GM18870 (cell line): ENCODE measurements around the gene CORO2B.

Experiments used
- ATAC-seq: cut with Tn5 transposase; IDR thresholded peaks from one replicate; pipeline ENCODE4 v1.9.1; 2021; ENCODE audit warnings: moderate library complexity; ENCODE audit not compliant: unreplicated experiment

CORO2B gene

GRCh38 chr15:68626283-68626682 lies 47.5 kb downstream of the CORO2B start:
- ATAC-seq = no peak

DNA sequence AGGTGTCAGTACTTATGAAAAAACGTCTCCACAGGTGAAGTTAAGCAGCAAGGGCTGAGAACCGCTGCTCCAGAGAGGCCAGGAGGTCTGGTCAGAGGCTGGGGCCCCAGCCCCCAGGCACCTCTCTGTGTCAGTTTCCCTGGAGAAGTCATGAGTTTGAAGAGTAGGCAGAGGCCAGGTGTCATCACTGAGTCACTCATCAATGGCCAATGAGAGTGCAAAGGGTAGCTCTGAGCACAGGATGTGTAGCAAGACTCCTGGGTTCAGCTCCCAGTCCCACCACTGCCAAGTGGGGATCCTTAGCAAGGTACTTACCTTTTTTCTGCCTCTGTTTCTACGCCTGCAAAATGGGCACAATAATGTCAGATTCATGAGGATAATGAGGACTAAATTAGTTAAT lies 47.9 kb downstream of the CORO2B start:
- no peak for ATAC-seq

DNA sequence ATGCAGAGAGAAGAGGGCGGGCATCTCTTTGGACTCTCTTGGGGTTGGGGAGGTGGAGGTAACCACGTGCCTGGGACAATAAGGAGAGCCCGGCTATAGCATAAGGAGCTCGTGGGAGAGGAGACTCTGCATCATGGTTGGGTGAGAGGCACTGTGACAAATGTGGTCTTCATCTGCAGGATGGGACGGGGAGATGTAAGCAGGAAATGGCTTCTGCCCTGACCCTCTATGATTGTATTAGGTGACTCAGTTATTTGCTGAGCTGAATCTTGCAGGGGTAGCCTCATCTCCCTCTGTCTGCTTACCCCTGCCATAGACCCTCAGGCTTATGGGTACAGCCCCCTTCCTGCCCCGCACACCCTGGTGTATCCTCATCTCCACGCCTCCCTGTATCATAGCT lies 48.7 kb downstream of the CORO2B start:
- no peak for ATAC-seq

DNA sequence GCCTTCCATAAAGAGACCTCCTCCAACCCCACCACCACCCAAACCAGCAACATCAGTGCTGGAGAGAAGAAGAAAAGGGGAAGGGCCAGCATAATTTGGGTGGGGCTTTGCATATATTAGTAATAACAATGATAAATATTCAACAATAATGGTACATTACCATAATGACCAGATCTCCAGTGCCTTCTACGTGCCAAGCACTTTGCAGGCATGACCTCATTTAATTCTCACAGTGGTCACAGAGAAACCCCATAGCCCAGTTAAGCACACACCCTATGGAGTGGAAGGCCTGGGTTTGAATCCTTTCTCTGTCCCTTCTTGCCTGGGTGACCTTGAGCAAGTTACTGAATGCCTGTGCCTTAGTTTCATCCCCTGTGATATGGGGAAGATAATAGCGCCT lies 49.2 kb downstream of the CORO2B start:
- no peak for ATAC-seq

GRCh38 chr15:68629519-68630210 lies 50.9 kb downstream of the CORO2B start:
- no peak for ATAC-seq

DNA sequence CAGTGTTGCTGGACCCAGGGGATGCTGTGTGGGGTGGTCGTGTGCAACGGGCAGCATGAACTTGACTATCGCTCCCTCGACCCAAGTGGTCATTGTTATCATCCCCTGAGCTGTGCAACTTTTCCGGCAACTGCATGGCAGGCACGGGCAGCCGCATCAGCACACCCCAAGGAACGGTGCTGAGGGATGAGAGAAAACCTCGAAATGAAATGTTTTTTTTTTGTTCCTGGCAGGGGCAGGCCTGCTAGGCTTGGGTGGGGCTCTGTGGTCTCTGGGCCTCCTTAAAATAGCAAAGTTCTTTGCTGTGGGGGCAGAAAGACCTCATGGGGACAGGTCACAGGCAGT lies 51.4 kb downstream of the CORO2B start:
- no peak for ATAC-seq

GRCh38 chr15:68630836-68631235 lies 52.0 kb downstream of the CORO2B start:
- ATAC-seq = no peak

DNA sequence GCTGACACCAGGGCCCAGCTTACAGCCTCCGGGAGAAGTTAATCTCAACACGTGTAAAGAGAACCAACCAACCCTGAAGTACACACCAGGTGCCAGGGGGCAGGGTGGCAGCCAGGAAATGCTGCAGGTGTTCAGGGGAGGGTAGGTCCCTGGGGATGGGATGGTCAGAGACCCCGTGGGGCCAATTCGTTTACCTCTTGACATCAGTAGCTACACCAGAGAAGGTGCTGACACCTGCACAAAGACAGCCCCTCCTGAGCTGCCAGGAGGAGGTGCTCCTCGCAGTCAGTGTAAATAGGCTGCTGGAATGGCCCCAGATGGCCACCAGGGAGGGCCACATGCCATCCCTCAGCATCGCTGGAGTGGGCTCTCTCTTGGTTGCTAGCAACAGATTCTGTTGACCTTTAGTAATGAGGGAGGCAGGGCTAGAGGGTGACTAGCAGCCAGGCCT lies 52.8 kb downstream of the CORO2B start:
- ATAC-seq = no peak

GRCh38 chr15:68632101-68632500 lies 53.3 kb downstream of the CORO2B start:
- ATAC-seq = no peak

- ATAC-seq = no peak
These were observed 54.7 kb downstream of the CORO2B start for GRCh38 chr15:68633231-68634121.

DNA sequence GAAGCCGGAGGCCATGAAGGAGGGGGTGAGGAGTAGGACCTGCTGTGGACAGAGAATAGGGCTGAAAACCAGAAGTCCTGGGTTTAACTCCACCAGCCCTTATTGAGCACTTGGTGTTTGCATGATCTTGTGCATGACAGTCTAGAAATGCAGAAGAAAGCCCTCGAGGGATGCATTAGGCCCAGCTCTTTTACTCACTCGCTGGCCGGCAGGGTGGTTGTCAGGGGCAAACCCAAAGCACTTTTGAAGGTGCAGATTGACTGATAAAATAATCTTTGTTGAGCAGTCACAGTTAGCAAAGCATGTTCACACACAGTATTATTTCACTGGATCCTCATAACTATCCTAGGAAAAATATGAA lies 55.3 kb downstream of the CORO2B start:
- no peak for ATAC-seq

DNA sequence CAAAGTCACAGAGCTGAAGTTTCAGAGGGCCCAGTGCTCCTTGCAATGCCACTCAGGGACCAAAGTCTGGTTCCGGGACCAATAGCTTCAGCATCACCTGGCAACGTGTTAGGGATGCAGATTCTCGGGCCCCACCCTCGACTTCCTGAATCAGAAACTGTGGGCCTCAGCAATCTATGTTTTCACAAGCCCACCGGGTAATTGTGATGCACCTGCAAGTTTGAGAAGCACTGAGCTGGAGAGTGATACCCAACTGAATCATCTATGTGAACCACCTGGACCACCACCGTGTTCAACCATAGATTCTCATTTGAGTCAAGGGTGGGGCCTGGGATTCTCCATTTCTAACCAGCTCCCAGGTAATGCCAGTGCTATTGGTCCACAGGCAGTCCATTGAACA lies 55.7 kb downstream of the CORO2B start:
- no peak for ATAC-seq

DNA sequence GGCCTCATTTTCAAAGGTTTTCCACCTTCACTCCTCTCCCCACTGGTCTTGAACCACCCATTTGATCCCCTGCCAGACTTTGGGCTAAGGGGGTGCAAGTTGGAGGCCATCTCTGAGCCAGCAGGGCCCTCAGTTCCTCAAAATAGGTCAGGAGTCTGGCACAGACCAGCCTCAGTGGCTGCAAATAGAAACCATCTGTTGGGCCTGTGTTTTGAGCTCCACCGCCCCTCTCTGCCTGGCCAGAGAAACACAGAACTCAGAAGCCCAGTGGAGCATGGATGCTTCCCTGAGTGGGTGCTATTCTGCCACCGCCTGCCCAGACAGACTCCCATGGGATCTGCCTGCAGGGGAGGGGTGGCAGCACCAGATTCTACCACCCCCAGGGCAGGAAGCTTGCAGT lies 56.3 kb downstream of the CORO2B start:
- no peak for ATAC-seq

GRCh38 chr15:68636256-68636655 lies 57.5 kb downstream of the CORO2B start:
- ATAC-seq = no peak

GRCh38 chr15:68637767-68638404 lies 59.1 kb downstream of the CORO2B start:
- no peak for ATAC-seq

DNA sequence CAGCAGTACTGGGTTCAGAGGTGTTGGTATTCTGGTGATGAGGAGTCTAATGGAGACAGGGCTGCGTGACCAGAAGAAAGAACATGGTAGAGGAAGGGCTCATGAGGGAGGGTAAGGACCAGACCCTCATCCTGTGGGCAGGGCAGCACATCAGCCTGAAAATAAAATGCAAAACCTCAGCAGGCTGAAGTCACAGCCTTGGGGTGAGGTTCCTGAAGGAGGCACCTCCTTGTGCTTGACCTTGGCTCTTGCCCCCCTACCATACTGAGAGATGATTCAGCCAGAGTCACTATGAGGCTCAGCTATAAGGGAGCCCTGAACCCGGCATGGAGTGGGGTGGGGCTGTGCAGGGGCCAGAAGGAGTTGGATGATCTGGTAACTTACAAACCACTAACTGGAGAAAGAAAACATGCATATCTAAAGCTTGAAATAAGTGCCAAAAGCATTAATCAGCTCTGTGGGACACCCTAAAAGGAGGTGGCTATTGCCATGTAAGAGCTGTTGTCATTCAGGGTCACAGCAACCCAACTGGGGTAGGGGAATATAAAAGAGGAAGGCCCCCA lies 60.2 kb downstream of the CORO2B start:
- ATAC-seq = no peak

DNA sequence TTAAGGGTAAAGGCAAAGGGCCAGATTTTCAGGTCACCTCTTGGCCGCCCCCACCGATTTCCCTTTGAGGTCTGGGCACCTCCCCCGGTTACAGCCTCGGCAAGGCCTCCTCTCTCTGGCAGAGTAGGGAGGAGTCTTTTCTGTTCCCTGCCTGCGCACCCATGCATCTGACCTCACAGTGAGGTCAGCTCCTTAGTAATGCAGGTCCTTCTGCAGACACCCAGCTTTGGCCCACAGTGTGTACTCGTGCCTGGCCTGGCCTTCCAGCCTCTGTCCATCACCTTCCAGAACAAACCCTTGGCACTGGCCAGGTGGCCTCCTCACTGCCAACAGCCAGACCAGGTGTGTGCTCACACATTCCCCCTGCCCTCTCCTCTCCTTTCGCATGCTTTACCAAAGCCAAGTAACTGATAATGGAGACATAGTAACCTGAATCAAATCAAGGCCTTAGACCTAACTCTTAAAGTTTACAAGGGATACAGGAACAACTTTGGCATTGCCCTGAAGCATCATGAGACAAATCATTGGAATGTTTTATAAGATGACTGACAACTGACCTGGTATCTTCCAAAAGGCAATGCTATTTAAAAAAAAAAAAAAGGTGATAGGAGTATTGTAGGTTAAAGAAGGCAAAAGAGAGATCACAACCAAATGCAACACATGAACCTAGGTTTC lies 61.3 kb downstream of the CORO2B start:
- no peak for ATAC-seq

DNA sequence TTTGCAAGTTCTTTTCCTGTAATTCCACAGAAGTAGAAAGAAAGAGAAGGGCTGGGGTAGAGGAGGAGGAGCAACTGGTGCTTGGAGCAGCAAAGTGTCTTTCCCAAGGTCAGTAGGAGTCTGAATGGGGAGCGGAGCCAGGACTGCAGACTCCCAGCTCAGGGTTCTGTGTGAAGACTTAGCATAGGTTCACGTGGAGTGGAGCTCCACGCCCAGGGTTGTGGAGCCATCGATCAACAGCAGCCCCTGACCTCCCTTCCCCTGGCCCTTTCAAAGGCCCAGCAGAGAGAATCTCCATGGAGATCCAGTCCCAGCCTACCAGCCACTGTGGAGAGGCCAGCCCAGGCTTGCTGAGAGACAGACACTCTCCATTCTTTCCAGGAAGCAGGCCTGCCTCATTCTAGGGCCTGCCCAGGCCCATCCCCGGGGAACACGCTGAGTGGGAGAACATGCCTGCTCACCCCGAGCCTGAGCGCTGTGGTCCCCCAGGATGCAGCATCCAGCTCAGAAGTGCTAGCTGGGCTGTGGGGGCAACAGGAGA lies 62.1 kb downstream of the CORO2B start:
- no peak for ATAC-seq

DNA sequence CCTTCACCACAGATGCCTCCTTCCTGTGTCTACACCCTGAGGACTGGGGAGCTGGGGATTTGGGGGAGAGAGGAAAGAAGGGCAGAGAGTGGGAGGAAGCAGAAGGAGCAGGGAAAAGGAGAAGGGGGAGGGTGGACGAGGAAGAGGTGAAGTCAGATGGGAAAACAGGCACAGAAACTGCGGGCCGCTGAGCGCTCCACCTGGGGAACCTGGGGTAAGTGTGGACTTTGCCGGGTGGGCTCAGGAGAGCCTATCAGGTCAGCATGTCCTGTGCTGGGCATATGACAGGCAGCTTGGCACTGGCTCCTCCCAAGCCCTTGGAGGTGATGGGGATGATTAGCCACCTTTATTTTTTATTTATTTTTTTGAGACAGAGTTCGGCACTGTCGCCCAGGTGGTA lies 62.6 kb downstream of the CORO2B start:
- ATAC-seq = no peak

DNA sequence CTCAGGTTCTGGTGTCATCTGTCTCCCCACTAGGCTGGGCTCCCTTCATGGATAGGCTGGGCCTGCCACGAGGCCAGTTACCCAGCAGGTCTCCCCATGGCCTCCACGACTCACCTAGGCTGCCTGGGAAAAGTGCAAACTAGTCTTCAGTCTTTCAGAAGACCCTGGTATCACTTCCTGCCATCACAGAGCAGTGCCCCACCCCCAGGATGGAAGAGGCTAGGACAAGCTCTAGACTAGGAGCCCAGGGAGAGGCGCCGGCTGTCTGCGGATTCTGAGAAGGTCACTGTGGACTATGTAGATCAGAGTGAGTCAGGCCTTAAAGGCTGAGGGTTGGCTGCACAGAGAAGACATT lies 63.7 kb downstream of the CORO2B start:
- ATAC-seq = no peak
